IPS-18c (cell line): Measurements from ENCODE around the gene COQ5.
"Not testable (repeated sequence)": the region's sequence is repeated elsewhere in the genome, so short reads cannot be mapped to it uniquely, and the experiment has no call there.

Source experiments
- H3K4me3 ChIP-seq: 2 replicates; pipeline ENCODE4 v1.7.0; 2013; ENCODE audit warnings: low read depth, mild to moderate bottlenecking, low read length, moderate library complexity; ENCODE audit not compliant: insufficient read depth
- H3K9me3 ChIP-seq: one replicate; pipeline ENCODE4 v1.6.1; 2013; ENCODE audit warnings: mild to moderate bottlenecking, low read length, moderate library complexity; ENCODE audit not compliant: control insufficient read depth, insufficient read depth

Gene COQ5

DNA sequence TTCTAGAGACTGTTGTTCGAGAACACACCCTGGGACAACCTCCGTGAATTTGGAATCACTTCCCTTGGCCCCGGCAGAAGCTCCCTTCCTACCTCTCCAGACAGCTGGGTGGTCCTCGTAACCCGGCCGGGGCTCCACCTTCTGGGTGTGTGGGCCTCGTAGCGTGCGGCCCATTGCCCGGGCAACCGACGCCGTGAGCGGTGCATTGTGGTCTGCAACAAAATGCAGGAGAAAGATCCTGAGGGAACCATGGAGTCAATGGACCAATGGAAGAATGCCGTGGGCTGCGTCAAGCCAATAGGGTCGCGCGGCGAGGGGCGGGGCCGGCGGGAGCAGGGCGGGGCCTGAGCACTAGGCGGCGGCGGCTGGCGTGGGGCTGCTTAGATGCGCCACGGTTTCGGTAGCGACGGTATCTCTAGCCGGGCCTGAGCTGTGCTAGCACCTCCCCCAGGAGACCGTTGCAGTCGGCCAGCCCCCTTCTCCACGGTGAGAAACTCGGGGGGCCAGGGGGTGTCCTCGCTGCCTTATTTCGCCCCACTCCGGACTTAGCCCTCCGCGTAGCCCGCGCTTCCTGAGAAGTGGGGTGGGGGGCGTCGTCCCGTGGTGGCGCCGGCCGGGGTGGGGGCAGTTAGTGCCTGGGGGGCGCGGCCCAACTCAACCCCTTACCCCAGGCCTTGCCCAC is 33.1 kb downstream of the COQ5 start, which contains the start of gene DYNLL1:
DYNLL1 (plus strand) TSS at position 383 of the 682 bp plus-strand sequence. CDS start 309 bp downstream, outside the sequence.
- no peaks in the 10 kb centered on the region for H3K9me3 ChIP-seq
- H3K4me3 ChIP-seq = peak within 1 kb of the TSS; percentile 94

DNA sequence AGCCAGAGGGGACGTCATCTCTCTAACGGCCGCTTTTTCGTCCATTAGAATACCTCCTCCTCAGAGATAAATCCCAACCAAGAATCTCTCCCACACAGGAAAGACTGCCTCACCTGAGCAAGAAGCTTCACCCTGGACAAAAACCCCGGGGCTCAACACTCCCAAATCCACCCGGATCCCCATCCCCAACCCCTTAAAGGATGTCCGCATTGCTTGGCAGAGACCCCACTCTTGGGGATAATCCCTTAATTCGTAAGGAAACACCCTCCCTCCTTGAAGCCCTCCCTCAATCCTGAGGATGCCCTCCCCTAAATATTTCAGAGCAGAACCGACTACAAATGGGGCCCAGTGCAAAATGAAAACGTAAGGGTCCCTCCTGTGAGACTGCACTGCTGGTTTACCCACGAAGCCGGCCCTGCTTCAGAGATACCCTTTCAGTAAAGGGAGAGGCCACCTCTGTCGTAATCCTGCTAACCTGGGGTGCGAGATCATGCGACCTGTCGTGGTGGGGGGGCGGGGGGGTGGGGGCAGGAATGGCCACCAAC is 33.7 kb downstream of the COQ5 start:
- peak overlapping the region; percentile 94 for H3K4me3 ChIP-seq
- no peaks in the 10 kb centered on the region for H3K9me3 ChIP-seq

GRCh38 chr12:120490833-120491512 is 38.0 kb downstream of the COQ5 start:
- Histone ChIP-seq H3K9me3 (no peaks in the 10 kb centered on the region), H3K4me3 (no peak overlapping the region; the same call in 1 of the 2 replicates)

DNA sequence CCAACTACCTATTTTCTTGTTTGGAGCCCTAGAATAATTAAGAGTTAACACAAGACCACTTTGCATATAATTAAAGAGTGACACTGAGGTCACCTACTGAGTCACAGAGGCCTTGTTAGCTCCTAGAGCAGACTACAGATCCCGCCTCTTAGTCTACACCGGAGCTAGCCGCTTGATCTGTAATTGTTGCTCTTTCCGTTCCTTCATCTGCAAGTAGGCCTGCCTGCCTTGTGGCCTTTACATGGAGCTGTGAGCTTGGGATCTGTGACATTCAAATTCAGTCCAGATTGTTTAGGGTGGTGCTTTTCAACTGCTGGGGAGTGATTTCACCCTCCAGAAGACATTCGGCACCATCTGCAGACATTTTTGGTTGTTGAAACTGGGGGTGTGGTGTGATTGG is 38.6 kb downstream of the COQ5 start:
- H3K9me3 ChIP-seq = no peaks in the 10 kb centered on the region
- H3K4me3 ChIP-seq = no peak overlapping the region

GRCh38 chr12:120489018-120489417 is 39.9 kb downstream of the COQ5 start:
- Histone ChIP-seq H3K9me3 (no peaks in the 10 kb centered on the region), H3K4me3 (no peak overlapping the region)

GRCh38 chr12:120488057-120488640 is 40.8 kb downstream of the COQ5 start:
- H3K9me3 ChIP-seq = no peaks in the 10 kb centered on the region
- no peak overlapping the region for H3K4me3 ChIP-seq

DNA sequence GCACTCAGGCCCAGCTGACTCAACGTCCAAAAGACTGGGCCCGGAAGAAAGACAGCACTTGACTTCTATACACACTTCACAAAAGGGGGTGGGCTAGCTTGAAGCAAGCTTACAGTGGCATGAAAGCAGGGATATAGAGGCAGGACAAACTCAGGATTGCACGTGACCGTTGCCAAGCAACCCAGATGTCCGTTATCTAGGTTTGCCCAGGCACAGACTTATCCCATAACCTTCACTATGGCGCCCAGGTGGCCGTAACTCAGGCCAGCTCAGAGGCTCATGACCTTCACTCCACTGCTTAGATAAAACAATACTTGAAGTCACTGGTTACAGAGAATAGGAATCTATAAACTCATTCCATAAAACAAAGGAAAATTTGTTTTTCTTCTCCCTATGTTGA is 41.4 kb downstream of the COQ5 start:
- H3K9me3 ChIP-seq, H3K4me3 ChIP-seq: not testable (repeated sequence)

DNA sequence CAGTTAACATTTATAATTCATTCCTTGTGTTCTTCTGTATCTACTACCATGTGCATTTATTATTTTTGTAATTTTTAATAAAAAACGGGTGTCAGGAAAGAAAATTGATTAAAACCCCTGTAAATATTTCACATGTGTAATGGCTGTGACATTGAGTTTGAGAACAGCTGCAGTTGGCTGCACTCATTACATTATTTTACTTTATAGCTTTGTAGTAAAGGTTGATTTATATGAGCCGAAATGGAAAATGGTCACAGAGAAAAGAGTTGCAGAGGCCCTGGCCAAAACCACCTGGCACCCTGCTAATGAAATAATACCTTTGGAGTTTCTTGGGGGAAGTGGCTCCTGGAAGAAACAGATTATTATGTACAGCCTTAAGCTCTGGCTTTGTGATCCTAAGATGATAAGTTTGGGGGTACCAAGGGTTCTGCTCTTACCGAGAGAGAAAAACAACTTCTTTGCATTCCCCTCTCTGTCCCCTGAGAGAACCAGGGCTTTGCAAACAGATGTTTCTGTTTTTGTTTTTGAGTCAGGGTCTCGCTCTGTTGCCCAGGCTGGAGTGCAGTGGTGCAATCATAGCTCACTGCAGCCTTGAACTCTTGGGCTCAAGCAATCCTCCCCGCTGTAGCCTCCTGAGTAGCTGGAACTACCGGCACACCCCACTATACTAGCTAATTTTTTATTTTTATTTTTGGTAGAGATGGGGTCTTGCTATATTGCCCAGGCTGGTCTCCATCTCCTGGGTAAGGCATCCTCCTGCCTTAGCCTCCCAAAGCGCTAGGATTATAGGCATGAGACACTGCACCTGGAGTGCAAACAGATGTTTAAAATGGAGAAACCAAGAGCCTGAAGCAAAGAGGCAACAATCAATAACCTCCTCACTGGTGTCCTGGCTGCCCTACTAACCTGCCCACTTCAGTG is 42.7 kb downstream of the COQ5 start:
- H3K4me3 ChIP-seq = no peak overlapping the region
- H3K9me3 ChIP-seq = no peaks in the 10 kb centered on the region

GRCh38 chr12:120483621-120484020 is 45.3 kb downstream of the COQ5 start:
- Histone ChIP-seq H3K9me3 (no peaks in the 10 kb centered on the region), H3K4me3 (no peak overlapping the region)

DNA sequence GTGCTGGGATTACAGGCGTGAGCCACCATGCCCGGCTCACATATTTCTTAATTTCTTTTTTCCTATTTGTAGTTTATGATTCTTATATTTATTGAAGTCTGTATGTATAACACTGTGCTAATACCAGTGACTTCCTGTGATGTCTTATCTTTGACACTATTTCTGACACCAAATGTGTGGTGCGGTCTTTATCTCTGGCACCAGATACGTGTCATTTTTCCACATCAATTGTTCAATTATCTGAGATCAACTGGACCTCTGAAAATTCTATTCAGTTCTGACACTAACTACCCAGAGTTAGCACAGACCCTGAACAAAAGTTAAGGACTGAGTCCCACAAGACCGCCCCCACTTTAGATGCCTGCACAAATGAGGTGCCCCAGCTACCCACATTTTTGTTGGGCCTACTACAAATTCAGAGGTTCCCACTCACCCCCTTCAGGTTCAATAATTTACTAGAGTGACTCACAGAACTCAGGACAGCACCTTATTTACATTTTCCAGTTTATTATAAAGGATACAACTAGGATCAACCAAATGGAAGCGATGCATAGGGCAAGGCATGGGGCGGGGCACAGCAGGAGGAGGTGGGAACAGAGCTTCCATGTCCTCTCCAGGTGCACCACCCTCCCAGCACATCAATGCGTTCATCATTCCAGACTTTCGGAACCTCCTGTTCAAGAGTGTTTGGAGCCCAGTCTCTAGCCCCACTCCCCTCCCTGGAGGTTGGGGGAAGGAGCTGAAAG is 47.8 kb downstream of the COQ5 start:
- H3K9me3 ChIP-seq = peaks cover 4% of the 10 kb centered on the region
- no peak overlapping the region for H3K4me3 ChIP-seq

DNA sequence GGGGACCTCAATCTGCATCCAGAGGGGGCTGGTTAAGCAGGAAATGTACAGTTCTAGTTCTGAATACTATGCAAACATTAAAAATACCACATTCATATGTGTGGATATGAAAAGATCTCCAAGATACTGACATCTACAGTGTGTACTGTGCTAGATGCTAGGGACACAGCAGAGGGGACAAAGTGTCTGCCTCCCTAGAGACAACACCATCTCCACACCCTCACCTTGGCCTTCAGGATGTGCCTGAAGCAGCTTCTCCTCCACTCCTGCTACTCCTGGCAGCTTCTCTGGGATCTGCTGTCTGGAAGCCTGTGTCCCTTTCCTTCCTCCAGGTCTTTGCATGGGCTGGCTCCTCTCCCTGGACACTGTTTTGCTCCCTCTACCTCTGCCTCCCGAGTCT is 48.7 kb downstream of the COQ5 start:
- no peak overlapping the region for H3K4me3 ChIP-seq
- H3K9me3 ChIP-seq = peaks cover 4% of the 10 kb centered on the region

DNA sequence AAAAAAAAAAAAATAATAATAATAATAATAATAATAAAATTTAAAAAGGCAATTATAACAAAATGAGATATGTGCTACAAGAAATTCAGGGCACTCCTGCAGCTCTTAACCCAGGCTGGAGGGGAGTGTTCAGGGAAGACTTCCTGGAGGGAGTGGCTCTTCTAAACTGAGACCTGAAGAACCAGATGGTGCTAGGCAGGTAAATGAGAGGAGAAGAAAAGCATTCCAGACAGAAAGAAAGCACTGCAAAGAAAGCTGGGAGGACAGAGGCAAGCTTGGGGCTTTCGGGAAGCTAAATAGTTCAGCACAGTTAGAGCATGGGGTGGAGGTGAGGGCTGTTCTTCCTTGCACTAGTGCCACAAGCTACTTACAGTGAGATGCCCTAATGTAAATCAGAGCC is 49.5 kb downstream of the COQ5 start:
- Histone ChIP-seq H3K4me3 (no peak overlapping the region), H3K9me3 (peaks cover 4% of the 10 kb centered on the region)

GRCh38 chr12:120475643-120476042 is 53.3 kb downstream of the COQ5 start:
- no peak overlapping the region for H3K4me3 ChIP-seq
- H3K9me3 ChIP-seq = peaks cover 4% of the 10 kb centered on the region

GRCh38 chr12:120474616-120474960 is 54.4 kb downstream of the COQ5 start:
- Histone ChIP-seq H3K4me3 (no peak overlapping the region), H3K9me3 (peaks cover 4% of the 10 kb centered on the region)

DNA sequence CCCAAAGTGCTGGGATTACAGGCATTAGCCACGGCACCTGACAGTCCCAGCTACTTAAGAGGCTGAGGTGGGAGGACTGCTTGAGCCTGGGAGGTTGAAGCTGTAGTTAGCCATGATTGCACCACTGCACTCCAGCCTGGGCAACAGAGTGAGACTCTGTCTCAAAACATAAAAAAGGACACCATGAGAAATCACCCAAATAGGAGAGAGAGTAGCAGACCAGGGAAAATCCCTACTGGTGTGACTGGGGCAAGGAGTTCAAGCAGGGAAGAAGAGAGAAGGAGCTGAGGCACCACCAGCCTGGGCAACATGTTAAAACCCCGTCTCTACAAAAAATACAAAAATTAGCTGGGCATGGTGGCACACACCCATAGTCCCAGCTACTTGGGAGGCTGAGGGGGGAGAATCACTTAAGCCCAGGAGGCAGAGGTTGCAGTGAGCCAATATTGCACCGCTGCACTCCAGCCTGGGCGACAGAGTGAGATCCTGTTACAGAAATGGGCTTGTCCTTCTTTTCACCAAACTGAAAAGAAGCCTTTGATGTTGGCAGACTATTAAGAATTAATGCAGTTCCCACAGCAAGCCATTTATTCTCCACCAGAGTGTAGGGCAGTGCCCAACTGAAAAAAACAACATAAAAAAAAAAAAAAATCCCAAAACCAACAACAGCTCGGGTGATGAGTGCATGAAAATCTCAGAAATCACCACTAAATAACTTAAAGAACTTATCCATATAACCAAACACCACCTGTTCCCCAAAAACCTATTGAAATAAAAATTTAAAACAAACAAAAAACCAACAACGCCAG is 54.9 kb downstream of the COQ5 start:
- Histone ChIP-seq H3K4me3 (no peak overlapping the region), H3K9me3 (peaks cover 4% of the 10 kb centered on the region)

DNA sequence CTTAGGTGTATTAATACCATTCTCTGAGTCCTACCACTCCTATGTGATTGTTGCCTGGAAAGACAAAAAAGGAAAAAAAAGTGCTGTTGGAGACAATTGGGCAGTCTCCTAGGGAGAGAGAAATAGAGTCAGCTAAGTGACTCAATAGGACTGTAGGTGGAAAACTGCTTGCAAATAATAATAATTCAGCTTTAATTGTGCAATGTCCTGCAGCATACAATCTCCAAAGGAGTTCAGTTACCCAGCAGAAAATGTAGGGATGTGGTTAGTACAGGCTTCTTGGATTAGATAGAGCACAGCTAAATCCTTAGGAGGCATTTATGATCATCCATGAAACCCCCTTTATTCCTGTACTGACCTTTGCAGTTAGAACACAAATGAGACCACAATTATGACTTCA is 56.4 kb downstream of the COQ5 start:
- Histone ChIP-seq H3K4me3 (no peak overlapping the region), H3K9me3 (peaks cover 4% of the 10 kb centered on the region)
